ENCODE measurements around the gene MCM5.
"Not testable (repeated sequence)": the region's sequence is repeated elsewhere in the genome, so short reads cannot be mapped to it uniquely, and the experiment has no call there.

MCM5 gene

DNA sequence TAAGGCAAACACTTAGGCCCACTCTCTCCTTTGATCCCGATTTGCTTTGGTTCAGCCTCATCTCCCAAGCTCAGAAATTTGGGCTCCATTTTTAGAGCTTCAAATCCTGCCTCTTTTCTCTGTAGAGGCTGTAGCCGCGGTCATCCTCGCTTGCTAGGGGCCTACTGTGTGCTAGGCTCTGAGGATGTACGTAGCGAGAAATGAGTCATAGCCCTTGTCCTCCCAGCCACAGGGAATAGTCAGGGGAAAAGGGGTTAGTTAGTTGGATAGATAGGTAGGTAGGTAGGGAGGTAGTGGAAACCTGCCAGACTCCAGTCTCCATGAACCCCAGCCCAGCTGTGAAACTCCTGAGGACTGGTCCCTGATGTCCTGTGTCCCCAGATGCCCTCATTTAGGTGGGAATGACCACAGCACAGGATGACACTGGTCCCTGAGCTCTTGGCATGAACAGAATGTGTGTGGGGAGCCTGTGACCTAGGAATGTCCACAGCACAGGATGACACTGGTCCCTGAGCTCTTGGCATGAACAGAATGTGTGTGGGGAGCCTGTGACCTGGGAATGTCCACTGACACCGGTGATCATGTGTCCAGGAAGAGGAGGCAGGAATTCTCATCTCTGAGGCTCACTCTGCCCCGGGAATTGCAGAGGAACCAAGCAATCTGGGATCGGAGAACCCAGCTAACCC lies 40.4 kb upstream of the MCM5 start:
- DNase-seq (ENCODE audit: low spot score): no peak

DNA sequence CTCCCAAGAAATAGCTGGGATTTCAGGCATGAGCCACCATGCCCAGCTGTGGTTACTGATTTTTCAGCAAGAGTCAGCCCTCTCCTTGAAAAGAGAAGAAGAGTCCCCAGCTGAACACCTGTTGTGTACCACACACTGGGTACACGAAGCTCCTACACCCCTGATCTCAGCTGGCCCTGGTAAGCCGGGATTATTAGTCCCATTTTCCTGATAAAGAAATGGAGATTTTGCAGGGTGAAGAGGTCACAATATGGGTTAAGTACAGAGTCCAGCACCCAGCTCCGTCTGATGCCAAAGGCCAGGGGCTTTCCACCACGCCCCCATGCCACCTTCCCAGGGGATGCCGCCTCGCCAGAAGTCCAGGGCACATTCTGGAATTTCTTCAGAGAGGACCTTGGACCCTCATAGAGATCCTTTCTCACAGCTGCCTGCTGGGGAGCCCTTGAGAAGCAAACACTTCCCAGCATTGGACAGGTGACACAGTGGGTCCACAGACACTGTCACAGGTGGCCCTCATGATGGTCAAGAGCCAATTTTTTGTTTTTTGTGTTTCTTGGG lies 38.9 kb upstream of the MCM5 start:
- TF ChIP-seq, protein P1, sequence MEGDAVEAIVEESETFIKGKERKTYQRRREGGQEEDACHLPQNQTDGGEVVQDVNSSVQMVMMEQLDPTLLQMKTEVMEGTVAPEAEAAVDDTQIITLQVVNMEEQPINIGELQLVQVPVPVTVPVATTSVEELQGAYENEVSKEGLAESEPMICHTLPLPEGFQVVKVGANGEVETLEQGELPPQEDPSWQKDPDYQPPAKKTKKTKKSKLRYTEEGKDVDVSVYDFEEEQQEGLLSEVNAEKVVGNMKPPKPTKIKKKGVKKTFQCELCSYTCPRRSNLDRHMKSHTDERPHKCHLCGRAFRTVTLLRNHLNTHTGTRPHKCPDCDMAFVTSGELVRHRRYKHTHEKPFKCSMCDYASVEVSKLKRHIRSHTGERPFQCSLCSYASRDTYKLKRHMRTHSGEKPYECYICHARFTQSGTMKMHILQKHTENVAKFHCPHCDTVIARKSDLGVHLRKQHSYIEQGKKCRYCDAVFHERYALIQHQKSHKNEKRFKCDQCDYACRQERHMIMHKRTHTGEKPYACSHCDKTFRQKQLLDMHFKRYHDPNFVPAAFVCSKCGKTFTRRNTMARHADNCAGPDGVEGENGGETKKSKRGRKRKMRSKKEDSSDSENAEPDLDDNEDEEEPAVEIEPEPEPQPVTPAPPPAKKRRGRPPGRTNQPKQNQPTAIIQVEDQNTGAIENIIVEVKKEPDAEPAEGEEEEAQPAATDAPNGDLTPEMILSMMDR (IDR thresholded peaks at IDR 0.05; ENCODE audit: extremely low read depth, missing control alignments): no peak

More for the DNA sequence above, 40.4 kb upstream of the MCM5 start:
- TF ChIP-seq, protein P1 (IDR thresholded peaks at IDR 0.05; ENCODE audit: extremely low read depth, missing control alignments): no peak

DNA sequence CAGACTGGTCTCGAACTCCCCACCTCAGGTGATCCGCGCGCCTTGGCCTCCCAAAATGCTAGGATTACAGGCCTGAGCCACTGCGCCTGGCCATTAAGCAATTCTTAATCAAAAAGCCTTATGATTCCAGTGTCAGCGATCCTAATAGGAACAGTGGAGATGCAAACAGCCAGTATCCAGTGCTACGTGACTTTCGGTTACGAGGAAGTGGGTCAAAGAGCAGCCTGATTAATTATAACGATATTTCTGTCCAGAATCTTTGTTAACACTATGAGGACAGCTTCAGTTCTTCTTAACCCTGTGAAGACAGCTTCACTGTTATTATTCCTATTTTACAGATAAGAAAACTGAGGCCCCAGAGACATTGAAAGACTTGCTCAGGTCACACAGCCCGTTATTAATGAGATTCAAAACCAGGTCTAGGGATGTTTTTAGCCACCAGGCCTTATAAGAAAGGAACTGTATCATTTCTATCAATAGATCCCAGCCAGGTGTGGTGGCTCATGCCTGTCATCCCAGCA lies 36.3 kb upstream of the MCM5 start:
- no peak for DNase-seq (ENCODE audit: low spot score)
- TF ChIP-seq, protein P1 (IDR thresholded peaks at IDR 0.05; ENCODE audit: extremely low read depth, missing control alignments): no peak

More for the DNA sequence above, 38.9 kb upstream of the MCM5 start:
- no peak for DNase-seq (ENCODE audit: low spot score)

DNA sequence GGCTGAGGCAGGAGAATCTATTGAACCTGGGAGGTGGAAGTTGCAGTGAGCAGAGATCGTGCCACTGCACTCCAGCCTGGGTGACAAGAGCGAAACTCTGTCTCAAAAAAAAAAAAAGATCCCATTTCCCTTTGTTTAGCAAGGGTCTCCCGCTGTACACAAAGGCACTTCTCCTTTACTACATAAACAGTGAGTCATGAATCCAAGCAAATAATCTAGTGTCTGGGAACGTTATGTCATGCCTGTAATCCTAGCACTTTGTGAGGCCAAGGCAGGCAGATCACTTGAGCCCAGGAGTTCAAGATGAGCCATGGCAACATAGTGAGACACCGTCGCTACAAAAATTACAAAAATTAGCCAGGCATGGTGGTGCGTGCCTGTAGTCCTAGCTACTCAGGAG lies 35.7 kb upstream of the MCM5 start:
- not testable (repeated sequence) for DNase-seq (ENCODE audit: low spot score)

DNA sequence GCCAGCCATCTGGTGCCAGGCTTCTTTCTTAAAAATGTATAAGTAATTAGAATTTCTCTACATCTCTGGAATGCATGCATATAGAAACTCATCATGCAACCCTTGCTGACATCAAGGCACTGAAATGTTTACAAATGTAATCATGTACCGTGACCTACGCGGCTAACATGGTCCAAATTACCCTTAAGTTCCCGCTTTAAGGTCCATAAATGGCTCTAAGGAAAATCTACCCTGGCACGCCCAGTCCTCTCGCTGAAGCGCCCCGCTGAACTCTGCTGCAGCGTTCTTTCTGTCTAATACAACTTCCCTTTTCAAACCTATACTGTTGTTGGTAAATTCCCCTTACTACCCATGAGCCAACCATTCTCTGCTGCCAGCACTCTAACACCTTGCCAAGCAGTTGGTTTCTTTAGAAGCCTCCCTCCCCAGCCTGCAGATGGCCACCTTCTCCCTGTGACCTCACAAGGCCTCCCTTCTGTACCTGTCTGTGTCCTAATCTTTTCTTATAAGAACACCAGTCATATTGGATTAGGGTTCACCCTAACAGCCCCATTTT lies 32.5 kb upstream of the MCM5 start:
- DNase-seq (ENCODE audit: low spot score): no peak
- TF ChIP-seq, protein P1 (IDR thresholded peaks at IDR 0.05; ENCODE audit: extremely low read depth, missing control alignments): no peak

DNA sequence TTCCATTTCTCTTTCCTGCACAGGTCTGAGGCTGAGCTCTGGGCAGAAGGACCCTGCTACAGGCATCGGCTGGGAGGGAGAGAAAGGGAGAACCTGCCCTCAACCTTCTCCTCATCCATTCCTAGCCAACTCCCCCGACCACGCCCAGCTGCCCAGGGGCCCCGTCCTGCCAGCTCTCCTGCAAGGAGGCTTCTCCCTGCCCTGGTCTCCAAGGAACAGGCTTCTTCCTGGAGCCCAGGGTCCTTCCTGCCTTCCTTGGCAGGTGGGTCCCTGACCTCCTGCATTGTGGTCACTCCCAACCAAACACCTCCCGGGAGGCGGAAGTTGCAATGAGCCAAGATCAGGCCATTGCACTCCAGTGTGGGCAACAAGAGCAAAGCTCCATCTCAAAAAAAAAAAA lies 31.6 kb upstream of the MCM5 start:
- no peak for DNase-seq (ENCODE audit: low spot score)
- TF ChIP-seq, protein P1 (IDR thresholded peaks at IDR 0.05; ENCODE audit: extremely low read depth, missing control alignments): no peak

DNA sequence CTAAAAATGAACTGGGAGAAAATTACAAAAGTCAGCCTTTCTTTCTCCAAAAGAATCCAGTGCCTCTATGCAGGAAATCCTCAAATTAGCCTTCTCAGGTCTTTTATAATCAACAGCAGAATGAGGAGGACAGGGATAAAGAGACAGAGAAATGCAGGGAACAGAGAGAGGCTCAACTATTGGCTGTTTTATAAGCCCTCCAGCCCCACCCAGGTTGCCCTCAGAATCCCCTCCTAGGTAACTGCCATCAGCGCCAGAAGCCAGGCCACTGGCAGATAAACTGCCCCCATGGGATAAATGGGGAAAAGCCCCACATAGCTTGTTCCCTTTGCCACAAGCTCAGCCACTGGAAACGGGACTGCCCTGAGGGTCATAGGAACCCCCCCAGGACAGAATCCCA lies 29.9 kb upstream of the MCM5 start:
- no peak for DNase-seq (ENCODE audit: low spot score)
- TF ChIP-seq, protein P1 (IDR thresholded peaks at IDR 0.05; ENCODE audit: extremely low read depth, missing control alignments): no peak

All from GM20000 (cell line).